Limb (tissue), 2 donors: ENCODE measurements around the gene GABRD.

Source experiments
- DNase-seq, 2 donors: peaks; one replicate each; pipeline ENCODE4 v3.0.0-alpha.2; 2016; ENCODE audit errors: extremely low spot score in 2 of 2

The GABRD gene

GRCh38 chr1:2074944-2075740, 56.0 kb downstream of the GABRD start:
- no peak for DNase-seq

- no peak for DNase-seq
Measured at GRCh38 chr1:2076826-2077225, 57.7 kb downstream of the GABRD start.

GRCh38 chr1:2078170-2078569, 59.0 kb downstream of the GABRD start:
- no peak for DNase-seq

- no peak for DNase-seq
Measured at GRCh38 chr1:2079396-2080085, 60.4 kb downstream of the GABRD start.

- no peak for DNase-seq
Measured at GRCh38 chr1:2080140-2080539, 61.0 kb downstream of the GABRD start.
